HUES64 (cell line): ENCODE results near the gene NUP43.
"Not testable (repeated sequence)": the region's sequence is repeated elsewhere in the genome, so short reads cannot be mapped to it uniquely, and the experiment has no call there.

Experiments
- H3K27ac ChIP-seq: 2 replicates; pipeline ENCODE4 v1.7.0; 2013; ENCODE audit warnings: low read depth, low read length, inconsistent platforms
- H3K27me3 ChIP-seq: 2 replicates; pipeline ENCODE4 v1.6.1; 2013; ENCODE audit warnings: mild to moderate bottlenecking, low read length; ENCODE audit not compliant: insufficient read depth
- H3K36me3 ChIP-seq: 2 replicates; pipeline ENCODE4 v1.6.1; 2013; ENCODE audit warnings: mild to moderate bottlenecking, low read length; ENCODE audit not compliant: insufficient read depth
- H3K4me1 ChIP-seq: 2 replicates; pipeline ENCODE4 v1.6.1; 2013; ENCODE audit warnings: mild to moderate bottlenecking, low read length, moderate library complexity; ENCODE audit not compliant: insufficient read depth
- H3K4me3 ChIP-seq: 2 replicates; pipeline ENCODE4 v1.5.1; 2013; ENCODE audit warnings: mild to moderate bottlenecking, low read length, moderate library complexity
- H3K9ac ChIP-seq: 2 replicates; pipeline ENCODE4 v1.6.1; 2013; ENCODE audit warnings: mild to moderate bottlenecking, low read depth, low read length
- H3K9me3 ChIP-seq: 2 replicates; pipeline ENCODE4 v1.6.1; 2013; ENCODE audit warnings: low read depth, low read length; ENCODE audit not compliant: insufficient read depth
- WGBS: fragments of 150-250, 120-280 bp; methylation state at CpG from one replicate; pipeline ENCODE4 v1.1.7; 2013; ENCODE audit warnings: missing lambda C conversion rate; 5-methylcytosine and 5-hydroxymethylcytosine counted together

The NUP43 gene

DNA sequence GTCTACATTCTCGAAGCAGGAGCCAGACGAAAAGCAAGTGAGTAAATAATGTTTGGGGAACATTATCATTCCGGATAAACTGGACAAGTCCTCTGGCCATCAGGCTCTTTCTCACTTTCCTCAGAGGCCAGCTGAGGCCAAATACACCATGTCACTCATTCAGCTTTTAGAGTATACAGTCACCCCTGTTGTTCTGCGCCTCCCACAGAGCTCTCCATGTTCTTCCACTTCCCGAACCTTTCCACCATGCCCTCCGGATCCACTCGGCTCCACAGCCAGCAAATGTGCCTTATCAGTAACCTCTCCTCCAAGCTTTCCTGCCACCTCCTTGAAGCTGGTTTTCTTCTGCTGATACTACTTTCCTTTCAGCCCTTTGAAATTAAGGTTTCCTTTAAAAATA is 60.1 kb downstream of the NUP43 start:
- Histone ChIP-seq H3K9me3 (no peaks in the 10 kb centered on the region), H3K27ac (no peak overlapping the region), H3K27me3 (no peaks in the 10 kb centered on the region), H3K36me3 (peaks cover 51% of the 10 kb centered on the region), H3K9ac (no peak overlapping the region), H3K4me3 (no peak overlapping the region), H3K4me1 (no peaks in the 10 kb centered on the region)
- WGBS: 93% methylated on average over 7 of the region's 7 CpGs

DNA sequence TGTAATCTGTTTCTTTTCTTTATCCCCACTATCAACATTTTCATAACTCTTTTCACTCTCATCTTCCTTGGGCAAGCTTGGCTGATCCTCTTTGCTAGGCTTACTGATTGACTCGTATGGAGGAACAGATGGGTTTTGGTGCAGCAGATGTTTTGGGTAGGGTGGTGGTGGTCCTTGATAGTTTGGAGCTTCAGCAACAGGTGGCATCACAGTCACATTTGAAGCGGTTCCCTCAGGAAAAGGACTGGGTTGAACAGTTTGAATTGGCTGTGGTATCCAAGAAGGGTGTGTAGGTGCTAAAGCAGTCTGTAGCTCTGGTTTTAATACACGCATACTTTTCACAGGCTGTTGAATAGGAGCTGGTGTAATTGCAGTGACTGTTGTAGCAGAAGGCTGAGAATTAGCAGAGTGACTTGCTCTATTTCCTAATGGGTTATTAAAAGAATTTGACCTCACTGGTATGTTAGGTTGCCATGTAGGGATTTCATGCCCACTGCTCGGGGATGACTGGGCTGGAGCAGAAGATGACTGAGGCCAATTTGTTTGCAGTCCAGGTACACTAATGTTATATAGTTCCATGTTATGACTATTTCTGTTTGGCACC is 63.0 kb downstream of the NUP43 start:
- H3K27ac ChIP-seq: no peak overlapping the region
- no peak overlapping the region for H3K9ac ChIP-seq
- H3K4me1 ChIP-seq: no peaks in the 10 kb centered on the region
- WGBS: 96% methylated on average over 4 of the region's 4 CpGs
- H3K4me3 ChIP-seq: no peak overlapping the region
- H3K36me3 ChIP-seq: peaks cover 49% of the 10 kb centered on the region
- H3K9me3 ChIP-seq: no peaks in the 10 kb centered on the region
- no peaks in the 10 kb centered on the region for H3K27me3 ChIP-seq

DNA sequence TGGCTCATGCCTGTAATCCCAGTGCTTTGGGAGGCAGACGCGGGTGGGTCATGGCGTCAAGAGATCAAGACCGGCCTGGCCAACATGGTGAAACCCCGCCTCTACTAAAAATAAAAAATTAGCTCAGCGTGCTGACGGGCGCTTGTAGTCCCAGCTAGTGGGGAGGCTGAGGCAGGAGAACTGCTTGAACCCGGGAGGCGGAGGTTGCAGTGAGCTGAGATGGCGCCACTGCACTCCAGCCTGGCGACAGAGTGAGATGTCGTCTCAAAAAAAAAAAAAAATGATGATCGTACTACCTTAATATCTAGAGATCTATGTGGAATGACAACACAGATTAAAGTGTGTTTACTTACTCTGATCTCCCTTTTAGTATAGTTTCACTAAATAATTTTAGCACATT is 64.5 kb downstream of the NUP43 start:
- not testable (repeated sequence) for H3K9me3 ChIP-seq, H3K27me3 ChIP-seq, H3K4me3 ChIP-seq, H3K27ac ChIP-seq, H3K4me1 ChIP-seq, H3K9ac ChIP-seq
- peaks cover 59% of the 10 kb centered on the region for H3K36me3 ChIP-seq
- 96% methylated on average over 11 of the region's 14 CpGs for WGBS

DNA sequence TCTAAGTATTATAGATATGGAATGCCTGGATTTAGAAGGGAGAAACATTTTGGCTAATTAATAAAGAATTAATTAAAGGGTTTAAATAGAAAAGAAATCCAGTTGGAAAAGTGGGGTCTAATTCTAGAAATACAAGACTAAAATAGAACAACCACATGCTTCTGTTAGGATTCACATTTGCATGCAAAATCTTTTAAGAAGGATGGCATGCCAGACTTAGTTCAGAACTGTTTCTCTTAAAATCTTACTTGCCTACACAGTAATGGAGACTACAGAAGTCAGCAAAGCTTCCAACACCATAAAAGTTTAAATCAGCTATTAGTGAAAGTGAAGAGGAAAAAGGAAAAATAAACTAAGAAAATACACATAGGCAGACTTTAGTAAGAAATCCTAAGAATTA is 65.1 kb downstream of the NUP43 start:
- H3K4me1 ChIP-seq: no peaks in the 10 kb centered on the region
- H3K27ac ChIP-seq: no peak overlapping the region
- H3K27me3 ChIP-seq: no peaks in the 10 kb centered on the region
- no peak overlapping the region for H3K9ac ChIP-seq
- H3K4me3 ChIP-seq: no peak overlapping the region
- no peaks in the 10 kb centered on the region for H3K9me3 ChIP-seq
- peaks cover 64% of the 10 kb centered on the region for H3K36me3 ChIP-seq

DNA sequence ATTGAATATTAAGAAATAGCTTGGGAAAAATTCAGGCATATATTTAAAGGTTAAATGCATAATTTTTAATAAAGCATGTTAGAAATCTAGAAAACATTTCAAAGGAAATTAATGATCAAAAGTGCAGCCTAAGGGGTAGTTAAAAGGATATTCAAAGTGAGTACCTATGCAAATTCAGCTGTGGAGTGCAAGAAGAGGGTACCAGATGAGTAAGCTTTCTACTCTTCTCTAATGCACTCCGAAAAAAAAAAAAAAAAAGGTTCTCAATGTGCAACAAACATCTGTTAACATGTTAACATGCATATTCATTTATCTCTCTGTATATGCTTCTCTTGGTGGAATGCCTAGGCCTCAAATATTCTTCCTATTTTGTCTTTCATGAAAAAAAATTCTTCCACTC is 65.8 kb downstream of the NUP43 start:
- H3K36me3 ChIP-seq: peaks cover 66% of the 10 kb centered on the region

More for the DNA sequence above, 65.8 kb downstream of the NUP43 start:
- H3K4me1 ChIP-seq: no peaks in the 10 kb centered on the region
- no peak overlapping the region for H3K27ac ChIP-seq
- H3K9me3 ChIP-seq: no peaks in the 10 kb centered on the region
- WGBS: 83% methylated on average over 1 of the region's 1 CpG
- H3K27me3 ChIP-seq: no peaks in the 10 kb centered on the region
- no peak overlapping the region for H3K4me3 ChIP-seq
- no peak overlapping the region for H3K9ac ChIP-seq
